Liver (tissue), 9 donors: ENCODE results near the gene LAMA5. TPM values are rescaled to one million over a fixed set of nuclear protein-coding genes. Genes with fewer than 3 reads are reported as not detected.

ENCODE experiments used
- DNase-seq: peaks from one replicate; pipeline ENCODE4 v3.0.0-alpha.2; 2017; ENCODE audit warnings: low spot score
- H3K27ac ChIP-seq, 2 donors: one replicate each; pipeline ENCODE4 v1.7.0; 2013; ENCODE audit warnings: inconsistent platforms in 2 of 2, low read length in 2 of 2, control low read depth in 1 of 2, low read depth in 1 of 2, mild to moderate bottlenecking in 1 of 2
- H3K27me3 ChIP-seq, 4 donors: one replicate each; pipeline versions ENCODE4 v1.6.1 to v1.7.0; 2013; ENCODE audit warnings: low read length in 3 of 4, inconsistent platforms in 1 of 4, mild to moderate bottlenecking in 1 of 4, moderate library complexity in 1 of 4; ENCODE audit not compliant: control insufficient read depth in 4 of 4, insufficient read depth in 4 of 4
- H3K36me3 ChIP-seq, 4 donors: one replicate each; pipeline versions ENCODE4 v1.6.1 to v1.7.0; 2013; ENCODE audit warnings: low read length in 3 of 4, mild to moderate bottlenecking in 3 of 4, low read depth in 1 of 4, moderate library complexity in 1 of 4; ENCODE audit not compliant: control insufficient read depth in 4 of 4, insufficient read depth in 3 of 4
- H3K4me1 ChIP-seq, 4 donors: one replicate each; pipeline versions ENCODE4 v1.6.1 to v1.7.0; 2013; ENCODE audit warnings: low read length in 3 of 4, mild to moderate bottlenecking in 3 of 4, moderate library complexity in 1 of 4; ENCODE audit not compliant: control insufficient read depth in 4 of 4, insufficient read depth in 4 of 4
- H3K4me3 ChIP-seq, 3 donors: one replicate each; pipeline versions ENCODE4 v1.6.1 to v1.7.0; 2013; ENCODE audit warnings: low read length in 3 of 3, control low read depth in 1 of 3, low read depth in 1 of 3, mild to moderate bottlenecking in 1 of 3
- H3K9ac ChIP-seq, 2 donors: one replicate each; pipeline ENCODE4 v1.7.0; 2013; ENCODE audit warnings: low read length in 2 of 2, mild to moderate bottlenecking in 2 of 2, moderate library complexity in 2 of 2, control low read depth in 1 of 2, low read depth in 1 of 2
- H3K9me3 ChIP-seq, 4 donors: one replicate each; pipeline versions ENCODE4 v1.6.1 to v1.7.0; 2013; ENCODE audit warnings: low read length in 3 of 4; ENCODE audit not compliant: control insufficient read depth in 4 of 4
- EGR1 ChIP-seq, 2 donors: IDR thresholded peaks; 2 replicates each; pipeline ENCODE4 v1.6.1; 2016 to 2018; ENCODE audit warnings: antibody characterized with exemption in 2 of 2, low read depth in 2 of 2
- GABPA ChIP-seq, 2 donors: IDR thresholded peaks in 1 of 2; conservative IDR thresholded peaks in 1 of 2; 2 replicates each; pipeline ENCODE4 v1.6.1; 2016; ENCODE audit warnings: antibody characterized with exemption in 2 of 2, mild to moderate bottlenecking in 1 of 2, moderate library complexity in 1 of 2
- HNF4A ChIP-seq, 2 donors: conservative IDR thresholded peaks; 2 replicates each; pipeline ENCODE4 v1.6.1; 2016; ENCODE audit warnings: antibody characterized with exemption in 2 of 2, mild to moderate bottlenecking in 2 of 2
- JUND ChIP-seq, 2 donors: IDR thresholded peaks; 2 replicates each; pipeline ENCODE4 v1.6.1; 2016; ENCODE audit warnings: antibody characterized with exemption in 2 of 2
- NR2F2 ChIP-seq: IDR thresholded peaks from 2 replicates; pipeline ENCODE4 v1.6.1; 2016; ENCODE audit warnings: antibody characterized with exemption
- RAD21 ChIP-seq, 2 donors: IDR thresholded peaks; 2 replicates each; pipeline ENCODE4 v1.6.1; 2016; ENCODE audit warnings: antibody characterized with exemption in 2 of 2, mild to moderate bottlenecking in 2 of 2
- RXRA ChIP-seq, 2 donors: IDR thresholded peaks; 2 replicates each; pipeline ENCODE4 v1.6.1; 2017 to 2018; ENCODE audit warnings: antibody characterized with exemption in 2 of 2, mild to moderate bottlenecking in 1 of 2
- TAF1 ChIP-seq: conservative IDR thresholded peaks from 2 replicates; pipeline ENCODE4 v1.6.1; 2016; ENCODE audit warnings: antibody characterized with exemption, mild to moderate bottlenecking
- YY1 ChIP-seq: IDR thresholded peaks from 2 replicates; pipeline ENCODE4 v1.6.1; 2016; ENCODE audit warnings: antibody characterized with exemption, mild to moderate bottlenecking
- WGBS: extraction: QIAGEN DNeasy Blood & Tissue Kit; methylation state at CpG from one replicate; pipeline ENCODE4 v1.1.7; 2013; 5-methylcytosine and 5-hydroxymethylcytosine counted together
- polyA plus RNA-seq, 2 donors: library from polyadenylated mRNA; stranded (reverse) in 1 of 2; unstranded in 1 of 2; fragments of 200-250 nt in 1 of 2; fragments of >200 nt in 1 of 2; fragmentation: Nextera tagmentation in 1 of 2; extraction: Ambion mirVana in 1 of 2; gene quantifications; one replicate each; pipeline versions ENCODE4 v1.2.1 to v1.2.3, GENCODE V29; 2013 to 2015
- total RNA-seq, 2 donors: library from RNA; depleted of rRNA; stranded (reverse); fragments of >200 nt; gene quantifications; one replicate each; pipeline ENCODE4 v1.2.3, GENCODE V29; 2014
- TF ChIP-seq, protein P1 (sequence below): fragments of 150-350 bp; IDR thresholded peaks from 2 replicates; pipeline ENCODE4 v1.5.1; 2017; ENCODE audit warnings: improper control_type of control experiment, low read depth, low read length; ENCODE audit not compliant: missing input control
- TF ChIP-seq, protein P2 (sequence below): IDR thresholded peaks from 2 replicates; pipeline ENCODE4 v1.6.1; 2016; ENCODE audit warnings: antibody characterized with exemption
- TF ChIP-seq, protein P3 (sequence below): IDR thresholded peaks from 2 replicates; pipeline ENCODE4 v1.6.1; 2016; ENCODE audit warnings: antibody characterized with exemption
- TF ChIP-seq, protein P4 (sequence below): IDR thresholded peaks from 2 replicates; pipeline ENCODE4 v1.6.1; 2016; ENCODE audit warnings: antibody characterized with exemption, mild to moderate bottlenecking
- donor health status: healthy.
- donor health status: healthy.
- donor health status: healthy.
- donor health status: healthy.
- donor health status: healthy.

Gene LAMA5
- total and polyA plus RNA-seq, 4 donors = 3.6 to 40.2 (median 13.7) TPM

DNA sequence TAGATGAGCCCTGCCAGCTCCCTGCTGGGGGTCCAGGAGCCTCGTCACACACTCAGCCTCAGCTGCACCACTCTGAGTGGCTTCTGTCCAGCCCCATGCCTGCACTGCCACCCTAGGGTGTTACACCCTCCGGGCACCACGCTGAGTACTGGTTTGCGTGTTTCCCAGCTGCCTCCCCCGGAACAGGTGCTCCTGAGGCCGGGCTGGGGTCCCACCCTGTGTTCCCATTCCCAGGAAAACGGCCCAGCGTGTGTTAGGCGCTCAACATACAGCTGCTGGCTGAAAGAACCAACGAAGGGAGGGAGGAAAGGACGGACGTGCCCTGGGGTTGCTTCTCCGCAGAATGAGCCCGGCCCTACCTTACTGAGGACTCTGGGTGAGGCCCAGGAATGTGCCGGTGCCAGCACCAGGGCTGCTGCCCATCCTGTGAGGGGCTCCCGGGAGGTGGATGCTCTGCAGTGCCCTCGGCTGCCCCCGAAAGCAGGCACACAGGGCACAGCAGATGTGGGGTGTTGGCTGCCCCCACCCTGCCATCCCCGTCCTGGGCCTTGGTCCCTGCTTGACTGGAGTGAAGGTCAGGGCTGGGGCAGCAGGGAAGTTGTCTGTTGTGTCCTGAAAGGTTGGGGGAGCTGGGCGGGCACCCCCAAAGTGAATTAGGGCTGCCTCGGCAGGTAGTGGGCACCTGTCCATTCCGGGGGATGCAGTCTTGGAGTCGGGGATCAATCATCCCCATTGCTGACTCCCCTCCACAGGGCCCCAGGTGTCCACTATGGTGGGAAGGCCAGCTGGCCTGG lies 16.3 kb downstream of the LAMA5 start:
- H3K4me1 ChIP-seq = peaks cover 23 to 37% (median 30%) of the 10 kb centered on the region in 4 donors
- 89% methylated on average over 23 of the region's 23 CpGs for WGBS
- no peaks in the 10 kb centered on the region for H3K9me3 ChIP-seq
- H3K27ac ChIP-seq = no peak overlapping the region
- H3K36me3 ChIP-seq = peaks cover 0 to 15% (median 5%) of the 10 kb centered on the region in 4 donors
- no peak overlapping the region for H3K9ac ChIP-seq
- no peak overlapping the region for H3K4me3 ChIP-seq
- TF ChIP-seq TAF1 (no peak), JUND (IDR thresholded peaks at IDR 0.05) (no peak), RXRA (IDR thresholded peaks at IDR 0.05) (no peak), YY1 (no peak)
- TF ChIP-seq, protein P1, sequence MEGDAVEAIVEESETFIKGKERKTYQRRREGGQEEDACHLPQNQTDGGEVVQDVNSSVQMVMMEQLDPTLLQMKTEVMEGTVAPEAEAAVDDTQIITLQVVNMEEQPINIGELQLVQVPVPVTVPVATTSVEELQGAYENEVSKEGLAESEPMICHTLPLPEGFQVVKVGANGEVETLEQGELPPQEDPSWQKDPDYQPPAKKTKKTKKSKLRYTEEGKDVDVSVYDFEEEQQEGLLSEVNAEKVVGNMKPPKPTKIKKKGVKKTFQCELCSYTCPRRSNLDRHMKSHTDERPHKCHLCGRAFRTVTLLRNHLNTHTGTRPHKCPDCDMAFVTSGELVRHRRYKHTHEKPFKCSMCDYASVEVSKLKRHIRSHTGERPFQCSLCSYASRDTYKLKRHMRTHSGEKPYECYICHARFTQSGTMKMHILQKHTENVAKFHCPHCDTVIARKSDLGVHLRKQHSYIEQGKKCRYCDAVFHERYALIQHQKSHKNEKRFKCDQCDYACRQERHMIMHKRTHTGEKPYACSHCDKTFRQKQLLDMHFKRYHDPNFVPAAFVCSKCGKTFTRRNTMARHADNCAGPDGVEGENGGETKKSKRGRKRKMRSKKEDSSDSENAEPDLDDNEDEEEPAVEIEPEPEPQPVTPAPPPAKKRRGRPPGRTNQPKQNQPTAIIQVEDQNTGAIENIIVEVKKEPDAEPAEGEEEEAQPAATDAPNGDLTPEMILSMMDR = no peak
- DNase-seq = no peak
- H3K27me3 ChIP-seq = no peaks in the 10 kb centered on the region

DNA sequence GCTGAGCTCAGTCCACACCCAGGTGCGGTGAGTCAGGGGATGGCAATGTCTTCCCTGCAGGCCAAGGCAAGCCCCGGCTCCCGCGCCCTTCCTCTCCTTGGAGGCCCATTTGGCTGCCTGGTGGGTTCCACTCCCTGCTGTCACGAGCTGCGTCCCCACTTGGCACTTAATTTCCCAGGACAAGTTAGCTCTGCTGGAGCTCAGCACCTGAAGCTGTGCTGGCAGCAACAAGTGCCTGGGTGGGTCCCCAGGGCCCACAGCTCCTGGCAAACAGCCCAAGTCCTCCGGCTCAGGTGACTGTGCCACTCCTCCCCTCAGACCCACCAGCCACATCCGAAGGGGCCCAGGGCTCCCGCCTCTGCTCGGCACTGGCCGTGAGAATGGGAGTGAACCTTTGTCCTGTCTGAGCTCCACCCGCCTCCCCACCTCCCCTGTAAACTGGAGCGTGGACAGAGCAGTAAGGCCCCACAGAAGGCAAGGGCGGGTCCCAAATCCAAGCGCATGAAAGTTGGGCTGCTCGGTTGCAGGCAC lies 16.9 kb downstream of the LAMA5 start:
- H3K36me3 ChIP-seq = peaks cover 0 to 20% (median 5%) of the 10 kb centered on the region in 4 donors
- no peak overlapping the region for H3K4me3 ChIP-seq
- 81% methylated on average over 16 of the region's 16 CpGs for WGBS
- H3K27me3 ChIP-seq = no peaks in the 10 kb centered on the region
- H3K9me3 ChIP-seq = no peaks in the 10 kb centered on the region
- no peak overlapping the region for H3K9ac ChIP-seq
- H3K27ac ChIP-seq = no peak overlapping the region
- TF ChIP-seq, protein P2, sequence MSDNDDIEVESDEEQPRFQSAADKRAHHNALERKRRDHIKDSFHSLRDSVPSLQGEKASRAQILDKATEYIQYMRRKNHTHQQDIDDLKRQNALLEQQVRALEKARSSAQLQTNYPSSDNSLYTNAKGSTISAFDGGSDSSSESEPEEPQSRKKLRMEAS = no peak
- no peak for TF ChIP-seq NR2F2
- no peak for TF ChIP-seq EGR1 (IDR thresholded peaks at IDR 0.05; ENCODE audit: low read depth in 2 of 2)
- no peak for TF ChIP-seq RAD21 (IDR thresholded peaks at IDR 0.05)
- no peak for DNase-seq
- peaks cover 17 to 31% (median 23%) of the 10 kb centered on the region in 4 donors for H3K4me1 ChIP-seq

DNA sequence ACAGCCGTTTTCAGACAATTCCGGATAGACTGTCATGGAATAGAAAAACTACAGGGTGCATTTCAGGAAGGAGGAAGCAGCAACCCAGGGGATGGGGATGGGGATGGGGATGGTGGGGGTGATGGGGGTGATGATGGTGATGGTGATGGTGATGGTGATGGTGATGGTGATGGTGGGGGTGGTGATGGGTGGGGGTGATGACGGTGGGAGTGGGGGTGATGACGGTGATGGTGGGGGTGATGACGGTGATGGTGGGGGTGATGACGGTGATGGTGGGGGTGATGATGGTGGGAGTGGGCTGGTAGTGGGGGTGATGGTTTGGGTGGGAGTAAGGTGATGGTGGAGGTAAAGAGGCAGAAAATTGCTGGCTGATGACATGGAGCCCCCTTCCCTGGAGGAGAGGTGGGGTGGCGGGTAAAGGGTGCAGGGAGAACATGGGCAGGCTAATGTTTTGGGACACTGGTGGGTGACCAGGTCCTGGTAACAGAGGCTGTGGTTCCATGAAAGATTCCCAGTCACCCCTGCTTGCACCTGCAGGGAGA lies 17.5 kb downstream of the LAMA5 start:
- Histone ChIP-seq H3K9ac (no peak overlapping the region), H3K27ac (no peak overlapping the region), H3K9me3 (no peaks in the 10 kb centered on the region), H3K4me3 (no peak overlapping the region), H3K4me1 (peaks cover 11 to 25% (median 18%) of the 10 kb centered on the region in 4 donors), H3K27me3 (no peaks in the 10 kb centered on the region), H3K36me3 (peaks cover 0 to 20% (median 5%) of the 10 kb centered on the region in 4 donors)
- DNase-seq = no peak
- TF ChIP-seq, protein P3, sequence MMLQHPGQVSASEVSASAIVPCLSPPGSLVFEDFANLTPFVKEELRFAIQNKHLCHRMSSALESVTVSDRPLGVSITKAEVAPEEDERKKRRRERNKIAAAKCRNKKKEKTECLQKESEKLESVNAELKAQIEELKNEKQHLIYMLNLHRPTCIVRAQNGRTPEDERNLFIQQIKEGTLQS = no peak
- TF ChIP-seq, protein P4, sequence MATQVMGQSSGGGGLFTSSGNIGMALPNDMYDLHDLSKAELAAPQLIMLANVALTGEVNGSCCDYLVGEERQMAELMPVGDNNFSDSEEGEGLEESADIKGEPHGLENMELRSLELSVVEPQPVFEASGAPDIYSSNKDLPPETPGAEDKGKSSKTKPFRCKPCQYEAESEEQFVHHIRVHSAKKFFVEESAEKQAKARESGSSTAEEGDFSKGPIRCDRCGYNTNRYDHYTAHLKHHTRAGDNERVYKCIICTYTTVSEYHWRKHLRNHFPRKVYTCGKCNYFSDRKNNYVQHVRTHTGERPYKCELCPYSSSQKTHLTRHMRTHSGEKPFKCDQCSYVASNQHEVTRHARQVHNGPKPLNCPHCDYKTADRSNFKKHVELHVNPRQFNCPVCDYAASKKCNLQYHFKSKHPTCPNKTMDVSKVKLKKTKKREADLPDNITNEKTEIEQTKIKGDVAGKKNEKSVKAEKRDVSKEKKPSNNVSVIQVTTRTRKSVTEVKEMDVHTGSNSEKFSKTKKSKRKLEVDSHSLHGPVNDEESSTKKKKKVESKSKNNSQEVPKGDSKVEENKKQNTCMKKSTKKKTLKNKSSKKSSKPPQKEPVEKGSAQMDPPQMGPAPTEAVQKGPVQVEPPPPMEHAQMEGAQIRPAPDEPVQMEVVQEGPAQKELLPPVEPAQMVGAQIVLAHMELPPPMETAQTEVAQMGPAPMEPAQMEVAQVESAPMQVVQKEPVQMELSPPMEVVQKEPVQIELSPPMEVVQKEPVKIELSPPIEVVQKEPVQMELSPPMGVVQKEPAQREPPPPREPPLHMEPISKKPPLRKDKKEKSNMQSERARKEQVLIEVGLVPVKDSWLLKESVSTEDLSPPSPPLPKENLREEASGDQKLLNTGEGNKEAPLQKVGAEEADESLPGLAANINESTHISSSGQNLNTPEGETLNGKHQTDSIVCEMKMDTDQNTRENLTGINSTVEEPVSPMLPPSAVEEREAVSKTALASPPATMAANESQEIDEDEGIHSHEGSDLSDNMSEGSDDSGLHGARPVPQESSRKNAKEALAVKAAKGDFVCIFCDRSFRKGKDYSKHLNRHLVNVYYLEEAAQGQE = no peak
- TF ChIP-seq RXRA (IDR thresholded peaks at IDR 0.05) (no peak), HNF4A (conservative IDR thresholded peaks at IDR 0.05) (no peak), YY1 (no peak), GABPA (IDR thresholded peaks at IDR 0.05 in 1 of 2, conservative IDR thresholded peaks at IDR 0.05 in 1 of 2) (no peak), EGR1 (IDR thresholded peaks at IDR 0.05; ENCODE audit: low read depth in 2 of 2) (no peak)
- TF ChIP-seq, protein P2 = no peak
- WGBS = 81% methylated on average over 7 of the region's 7 CpGs
